Measurements from ENCODE around the gene SMS.
A peak's percentile ranks its signal among the peaks of the same experiment; 100 is the strongest.
"Not testable (repeated sequence)": the region's sequence is repeated elsewhere in the genome, so short reads cannot be mapped to it uniquely, and the experiment has no call there.

The SMS gene
- total RNA-seq, result 160 to 369 (median 264) reads per million in 17 experiments

GRCh38 chrX:21940356-21940829 is at the start of gene SMS:
Gene SMS, plus strand, starts transcription at chrX:21940709. Its CDS starts 116 bp downstream, at chrX:21940825.
- peak; percentile 83 to 92 (median 89) for DNase-seq

- DNase-seq, result peak; percentile 2 to 48 (median 30)
Observed at GRCh38 chrX:21905313-21905712, 35.2 kb upstream of the SMS start.

GRCh38 chrX:21905953-21906352 is 34.6 kb upstream of the SMS start:
- DNase-seq, result no peak

GRCh38 chrX:21907260-21907659 is 33.2 kb upstream of the SMS start:
- no peak for DNase-seq

DNA sequence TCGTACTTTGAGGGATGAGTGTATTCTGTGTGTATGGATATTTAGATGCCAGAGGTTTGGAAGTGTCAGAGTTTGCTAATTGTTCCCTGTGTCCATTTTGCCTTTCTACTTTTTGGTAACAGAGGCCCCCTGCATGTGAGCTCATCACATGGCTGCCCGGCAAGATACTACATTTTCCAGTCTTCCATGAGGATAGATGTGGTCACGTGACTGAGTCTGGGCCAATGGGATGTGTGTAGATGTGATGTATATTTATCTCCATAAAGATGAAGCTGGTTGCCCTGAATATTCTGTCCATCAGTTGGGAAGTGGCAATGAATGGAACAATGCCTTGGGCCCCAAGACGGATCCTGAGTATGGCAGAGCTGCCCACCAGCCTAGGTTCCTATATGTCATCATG is 29.0 kb upstream of the SMS start:
- DNase-seq, result no peak

DNA sequence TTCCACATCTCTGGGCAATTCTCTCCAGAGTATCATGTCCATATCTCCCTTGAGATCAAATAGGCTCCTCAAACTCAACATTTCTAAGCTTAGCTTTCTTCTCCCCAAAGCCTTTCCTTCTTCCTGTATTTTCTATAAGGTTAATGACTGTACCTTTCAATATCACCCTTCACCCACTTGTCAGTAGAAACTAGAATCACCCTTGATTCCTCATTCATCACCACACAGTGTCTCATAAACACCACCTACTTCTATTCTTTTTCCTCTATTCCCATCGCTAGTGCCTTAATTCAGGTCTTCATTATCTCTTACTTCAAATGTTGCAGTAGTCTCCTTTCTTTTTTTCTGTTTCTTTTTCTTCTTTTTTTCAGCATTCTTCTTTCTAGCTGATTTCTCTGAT is 28.3 kb upstream of the SMS start:
- DNase-seq, result no peak

DNA sequence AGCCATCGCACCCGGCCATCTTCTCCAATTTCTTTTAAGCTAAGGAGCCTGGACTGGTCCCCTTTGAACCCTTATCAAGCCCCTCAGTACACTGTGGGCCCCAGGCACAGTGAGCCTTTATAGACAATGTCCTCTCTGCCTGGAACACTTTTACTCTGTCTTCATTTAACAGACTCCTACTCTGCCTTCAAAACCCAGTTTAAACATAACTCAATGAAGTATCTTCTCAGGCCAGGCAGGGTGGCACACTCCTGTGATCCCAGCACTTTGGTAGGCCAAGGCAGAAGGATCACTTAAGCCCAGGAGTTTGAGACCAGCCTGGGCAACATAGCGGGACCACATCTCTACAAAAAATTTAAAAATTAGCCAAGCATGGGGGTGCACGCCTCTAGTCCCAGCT is 27.5 kb upstream of the SMS start:
- DNase-seq, result no peak

GRCh38 chrX:21926116-21926515 is 14.4 kb upstream of the SMS start:
- peak; percentile 44 to 76 (median 59) for DNase-seq

DNA sequence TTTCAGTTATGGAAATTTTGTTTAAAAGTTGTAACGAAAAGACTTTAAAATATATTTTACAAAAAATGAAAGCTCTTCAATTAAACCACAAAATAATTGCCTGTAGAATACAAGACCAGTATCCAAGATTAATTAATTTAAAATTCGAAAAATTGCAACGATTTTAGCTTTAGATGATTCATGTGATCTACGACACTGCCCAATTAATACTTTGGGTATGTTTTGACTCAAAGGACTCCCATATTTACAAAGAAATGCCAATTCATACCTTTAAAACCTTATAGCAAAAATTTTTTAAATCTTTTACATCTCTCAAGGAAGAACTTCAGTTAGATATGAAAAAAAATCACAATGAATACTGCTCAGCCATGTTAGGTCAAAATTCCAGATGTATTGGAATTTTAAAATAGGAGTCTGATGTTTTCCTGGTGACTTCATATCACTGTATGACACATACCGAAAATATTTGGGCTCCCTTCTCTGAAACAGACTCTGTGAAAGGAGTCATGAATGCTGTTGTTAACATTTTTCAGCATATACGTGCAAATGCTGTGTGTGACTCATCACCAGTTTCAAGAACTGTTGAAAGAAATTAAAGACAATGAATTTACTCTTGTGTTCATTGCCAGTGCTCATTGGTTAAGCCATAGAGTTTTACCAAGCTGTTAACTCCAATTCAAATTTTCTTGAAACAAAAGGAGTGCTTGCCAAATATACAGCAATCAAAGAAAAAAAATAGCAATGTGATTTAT is 13.8 kb upstream of the SMS start:
- DNase-seq, result peak; percentile 45 to 87 (median 64)

- peak in 3 of 4 experiments; percentile 40 to 66 (median 65) for DNase-seq
Observed at GRCh38 chrX:21929209-21929608, 11.3 kb upstream of the SMS start.

DNA sequence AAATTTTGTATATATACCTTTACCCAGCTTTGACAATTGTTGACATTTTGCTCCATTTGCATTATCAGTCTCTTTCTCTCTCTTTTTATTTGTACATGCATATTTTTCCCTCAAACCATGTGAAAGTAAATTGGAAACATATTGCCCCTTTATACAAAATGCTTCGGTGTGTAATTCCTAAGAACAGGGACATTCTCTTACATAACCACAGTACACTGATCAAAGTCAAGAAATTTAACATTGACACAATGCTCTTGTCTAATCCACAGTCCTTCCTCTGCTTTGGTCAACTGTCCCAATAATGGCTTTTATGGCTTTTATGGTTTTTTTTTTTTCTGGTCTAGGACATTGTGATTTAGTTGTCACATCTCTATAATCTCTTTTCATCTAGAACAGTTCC is 9.5 kb upstream of the SMS start:
- no peak for DNase-seq

DNA sequence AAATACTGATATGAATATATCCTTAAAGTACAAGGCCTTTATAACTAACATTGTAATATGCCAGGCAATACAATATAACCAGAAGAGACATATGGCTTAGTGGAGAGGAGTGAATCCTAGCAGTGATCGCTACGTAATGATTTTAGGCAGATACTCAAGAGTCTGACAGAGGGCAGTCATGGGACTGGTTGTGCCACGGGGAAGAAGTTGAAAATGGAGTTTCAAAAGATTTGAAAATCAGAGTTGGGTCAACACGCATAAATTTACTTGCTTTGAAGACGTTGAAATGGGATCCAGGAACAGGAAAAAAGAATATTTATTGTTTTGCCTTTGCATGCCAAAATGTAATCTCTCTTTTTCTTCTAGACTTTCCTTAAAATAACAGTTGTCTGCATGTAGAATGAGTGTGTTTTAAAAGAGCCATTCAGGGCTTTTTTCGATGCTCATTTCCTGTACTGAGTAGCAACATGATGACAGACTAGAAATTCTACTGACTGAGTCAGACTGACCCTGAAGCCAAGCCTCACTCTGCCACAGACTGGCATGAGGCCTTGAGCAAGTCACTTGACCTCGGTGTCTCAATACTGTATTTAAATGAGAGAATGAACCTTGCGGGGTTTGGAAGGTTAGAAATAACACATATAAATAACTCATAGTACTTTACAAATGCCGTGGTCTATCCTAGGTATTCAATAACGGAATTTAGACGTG is 8.1 kb upstream of the SMS start:
- peak; percentile 62 to 92 (median 84) for DNase-seq

DNA sequence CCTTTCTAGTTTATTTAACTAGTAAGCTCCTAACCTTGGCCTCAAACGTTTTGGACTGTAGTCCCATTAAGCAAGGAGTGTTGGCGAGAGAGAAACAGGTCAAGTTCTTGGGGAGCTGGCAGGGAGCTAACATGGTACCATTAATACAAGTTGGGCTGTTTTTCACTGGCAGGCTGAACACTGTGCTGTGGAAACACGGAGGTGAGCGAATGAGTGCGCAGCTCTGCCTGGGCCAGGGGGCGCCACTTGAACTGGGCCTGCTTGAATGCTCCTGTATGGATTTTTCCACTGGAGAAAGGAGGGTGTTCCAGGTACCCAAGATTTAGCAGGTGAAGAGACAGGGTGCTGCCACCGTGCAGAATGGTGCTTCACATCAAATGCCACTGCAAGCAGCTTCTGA is 7.4 kb upstream of the SMS start:
- no peak for DNase-seq

DNA sequence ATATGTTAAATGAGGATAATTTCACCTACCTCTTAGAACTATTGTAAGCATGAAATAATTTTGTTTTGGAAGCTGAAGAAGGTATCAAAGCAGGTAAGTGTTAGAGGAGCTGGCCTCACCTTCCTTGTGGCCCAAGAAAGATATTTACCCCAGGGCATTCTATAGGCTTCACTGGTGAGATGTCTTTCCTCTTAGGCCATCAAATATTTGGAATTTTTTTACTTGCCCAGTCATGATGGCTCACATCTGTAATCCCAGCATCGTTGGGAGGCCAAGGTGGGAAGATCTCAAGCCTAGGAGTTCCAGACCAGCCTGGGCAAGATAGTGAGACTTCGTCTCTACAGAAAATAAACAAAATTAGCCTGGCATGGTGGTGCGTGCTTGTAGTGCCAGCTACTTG is 6.1 kb upstream of the SMS start:
- no peak for DNase-seq

GRCh38 chrX:21939906-21940305 is 603 bp upstream of the SMS start:
- no peak for DNase-seq

GRCh38 chrX:21943460-21944135 is 3.1 kb downstream of the SMS start:
- peak in 1 of 4 experiments; percentile 23 for DNase-seq

DNA sequence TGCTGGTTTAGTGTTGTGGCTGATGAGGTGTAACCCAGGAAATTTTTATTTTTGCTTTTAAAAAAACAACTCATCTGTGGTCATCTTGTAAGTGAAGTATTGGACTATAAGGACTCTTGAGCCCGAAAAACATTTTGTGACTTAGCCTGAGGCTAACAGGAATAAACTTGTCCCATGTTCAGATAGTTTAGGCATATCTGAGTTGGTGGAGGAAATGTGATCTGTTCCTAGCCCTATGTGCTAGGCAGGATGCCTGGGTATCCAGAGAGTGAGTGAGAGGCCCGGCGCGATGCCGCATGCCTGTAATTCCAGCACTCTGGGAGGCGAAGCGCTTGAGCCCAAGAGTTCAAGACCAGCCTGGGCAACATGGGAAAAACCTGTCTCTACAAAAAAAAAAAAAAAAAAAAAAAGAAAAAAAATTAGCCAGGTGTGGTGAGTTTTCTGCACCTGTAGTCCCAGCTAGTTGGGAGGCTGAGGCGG is 3.7 kb downstream of the SMS start:
- DNase-seq, result no peak

DNA sequence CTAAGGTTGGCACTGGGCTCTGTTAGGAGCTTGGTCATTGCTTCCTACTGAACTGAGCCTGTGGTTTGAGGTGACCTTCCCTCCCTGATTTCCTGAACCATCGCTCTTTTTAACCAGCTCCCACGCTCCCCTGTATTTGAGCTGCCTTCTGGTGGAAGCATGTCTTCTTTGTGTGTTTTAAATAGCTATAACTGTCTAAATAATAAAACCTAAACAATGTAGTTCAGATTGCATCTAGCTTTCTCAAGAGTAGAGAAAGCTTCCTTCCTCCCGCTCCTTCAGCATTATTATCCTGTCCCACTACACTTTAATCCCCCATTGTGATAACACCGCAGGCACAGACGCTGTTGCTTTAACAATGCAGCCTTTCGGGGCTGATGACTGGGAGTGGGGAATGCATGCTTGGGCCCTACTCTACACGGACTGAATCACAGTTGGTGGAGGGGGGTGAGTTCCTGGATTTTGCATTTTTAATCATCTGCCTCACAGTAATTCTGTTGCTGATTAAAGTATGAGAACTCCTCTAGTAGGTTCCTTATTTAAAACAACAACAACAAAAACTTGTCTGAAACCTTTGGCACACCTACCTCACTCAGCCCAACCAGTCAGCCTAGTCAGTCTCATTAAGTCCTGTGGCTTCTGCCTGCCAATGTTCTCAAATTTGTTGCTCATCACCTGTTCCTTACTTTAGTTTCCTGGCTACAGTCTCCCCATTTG is 6.6 kb downstream of the SMS start:
- DNase-seq, result no peak

DNA sequence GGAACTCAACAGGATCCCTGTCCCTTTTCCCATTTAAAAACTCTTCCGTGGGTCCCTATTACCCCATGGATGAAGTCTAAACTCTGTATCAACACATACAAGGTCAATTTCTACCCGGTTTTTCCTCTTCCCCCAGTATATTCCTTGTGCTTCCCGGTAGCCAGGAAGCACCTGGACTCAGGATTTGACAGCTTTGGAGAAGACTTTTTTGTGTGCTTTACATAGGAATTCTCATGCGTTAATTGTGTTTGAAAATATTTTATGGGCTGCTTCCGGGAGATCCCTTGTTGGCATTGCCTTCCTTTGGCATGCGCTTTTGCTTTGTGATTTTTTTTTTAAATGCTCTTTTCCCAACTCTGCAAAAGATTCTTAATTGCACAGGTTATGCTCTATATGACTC is 7.2 kb downstream of the SMS start:
- DNase-seq, result no peak

- no peak for DNase-seq
Observed at GRCh38 chrX:21948897-21949578, 8.5 kb downstream of the SMS start.

GRCh38 chrX:21949689-21950088 is 9.2 kb downstream of the SMS start:
- no peak for DNase-seq

GRCh38 chrX:21950557-21950956 is 10.0 kb downstream of the SMS start:
- not testable (repeated sequence) for DNase-seq

All from suppressor macrophage (primary cell).